RWPE1 (cell line): ENCODE data around the gene MAP3K10.
A peak's percentile ranks its signal among the peaks of the same experiment; 100 is the strongest.

ENCODE experiments used
- CTCF ChIA-PET: fragments of 350-600 bp; sonication (Branson Sonifier 250); formaldehyde crosslinking; extraction: SDS; loops from one replicate; lab custom pipeline; 2021; lab: Yijun Ruan, JAX
- POLR2A ChIA-PET: fragments of 400-600 bp; formaldehyde crosslinking; extraction: SDS; loops from one replicate; lab custom pipeline; 2020; ENCODE audit warnings: antibody characterized with exemption; ENCODE audit not compliant: low non-redundant PET; lab: Yijun Ruan, JAX
- DNase-seq: peaks from one replicate; pipeline ENCODE4 v3.0.0; 2012; ENCODE audit warnings: low spot score
- H3K27ac ChIP-seq: fragments of 450-650 bp; 2 replicates; pipeline ENCODE4 v1.5.1; 2017
- CTCF ChIP-seq: fragments of 450-650 bp; conservative IDR thresholded peaks from 2 replicates; pipeline ENCODE4 v1.5.1; 2017; ENCODE audit warnings: low read depth, mild to moderate bottlenecking

The MAP3K10 gene

GRCh38 chr19:40241125-40241808 is 50.0 kb downstream of the MAP3K10 start:
- ChIA-PET CTCF (interaction anchor here (0.6 kb wide), 1 partner anchor 16 kb away, joined by 3 read pairs; no protein-coding TSS in a partner anchor), POLR2A (no interaction called here)
- no peak for TF ChIP-seq CTCF
- no peak overlapping the region for H3K27ac ChIP-seq
- DNase-seq, result no peak

GRCh38 chr19:40241809-40242384 is 50.7 kb downstream of the MAP3K10 start:
- H3K27ac ChIP-seq, result 0 out of 2 replicates have a peak overlapping the region, but pooled peaks have one; percentile 7
- CTCF ChIA-PET, result no interaction called here
- TF ChIP-seq CTCF, result no peak
- POLR2A ChIA-PET, result no interaction called here
- no peak for DNase-seq

- ChIA-PET POLR2A (no interaction called here), CTCF (no interaction called here)
- no peak for DNase-seq
- H3K27ac ChIP-seq, result 0 out of 2 replicates have a peak overlapping the region, but pooled peaks have one; percentile 7
- TF ChIP-seq CTCF, result no peak
These were observed 51.3 kb downstream of the MAP3K10 start for GRCh38 chr19:40242480-40242879.

GRCh38 chr19:40243181-40243580 is 52.0 kb downstream of the MAP3K10 start:
- DNase-seq, result no peak
- TF ChIP-seq CTCF, result no peak
- no peak overlapping the region for H3K27ac ChIP-seq
- ChIA-PET CTCF (no interaction called here), POLR2A (interaction anchor here (0.7 kb wide), 1 partner anchor 168 kb away, joined by 4 read pairs; no protein-coding TSS in a partner anchor)

GRCh38 chr19:40244579-40245317 is 53.5 kb downstream of the MAP3K10 start:
- H3K27ac ChIP-seq, result 0 out of 2 replicates have a peak overlapping the region, but pooled peaks have one; percentile 15
- ChIA-PET POLR2A (interaction anchor here (0.7 kb wide), 1 partner anchor 139 kb away, joined by 3 read pairs; no protein-coding TSS in a partner anchor), CTCF (no interaction called here)
- no peak for DNase-seq
- no peak for TF ChIP-seq CTCF

- ChIA-PET POLR2A (no interaction called here), CTCF (interaction anchor here (0.6 kb wide), 1 partner anchor 18 kb away, joined by 5 read pairs; no protein-coding TSS in a partner anchor)
- no peak for TF ChIP-seq CTCF
- no peak for DNase-seq
- peak overlapping the region; percentile 47; the same call in 1 of the 2 replicates for H3K27ac ChIP-seq
These were observed 54.4 kb downstream of the MAP3K10 start for GRCh38 chr19:40245506-40246128.
